Smooth muscle cell of the brain vasculature (primary cell): ENCODE measurements around the gene NAT8L.

ENCODE experiments used
- DNase-seq: peaks from one replicate; pipeline ENCODE4 v3.0.0-alpha.2; 2012; ENCODE audit warnings: low read depth, low spot score

The NAT8L gene

GRCh38 chr4:2045518-2045951 is 13.6 kb upstream of the NAT8L start:
- DNase-seq = no peak

DNA sequence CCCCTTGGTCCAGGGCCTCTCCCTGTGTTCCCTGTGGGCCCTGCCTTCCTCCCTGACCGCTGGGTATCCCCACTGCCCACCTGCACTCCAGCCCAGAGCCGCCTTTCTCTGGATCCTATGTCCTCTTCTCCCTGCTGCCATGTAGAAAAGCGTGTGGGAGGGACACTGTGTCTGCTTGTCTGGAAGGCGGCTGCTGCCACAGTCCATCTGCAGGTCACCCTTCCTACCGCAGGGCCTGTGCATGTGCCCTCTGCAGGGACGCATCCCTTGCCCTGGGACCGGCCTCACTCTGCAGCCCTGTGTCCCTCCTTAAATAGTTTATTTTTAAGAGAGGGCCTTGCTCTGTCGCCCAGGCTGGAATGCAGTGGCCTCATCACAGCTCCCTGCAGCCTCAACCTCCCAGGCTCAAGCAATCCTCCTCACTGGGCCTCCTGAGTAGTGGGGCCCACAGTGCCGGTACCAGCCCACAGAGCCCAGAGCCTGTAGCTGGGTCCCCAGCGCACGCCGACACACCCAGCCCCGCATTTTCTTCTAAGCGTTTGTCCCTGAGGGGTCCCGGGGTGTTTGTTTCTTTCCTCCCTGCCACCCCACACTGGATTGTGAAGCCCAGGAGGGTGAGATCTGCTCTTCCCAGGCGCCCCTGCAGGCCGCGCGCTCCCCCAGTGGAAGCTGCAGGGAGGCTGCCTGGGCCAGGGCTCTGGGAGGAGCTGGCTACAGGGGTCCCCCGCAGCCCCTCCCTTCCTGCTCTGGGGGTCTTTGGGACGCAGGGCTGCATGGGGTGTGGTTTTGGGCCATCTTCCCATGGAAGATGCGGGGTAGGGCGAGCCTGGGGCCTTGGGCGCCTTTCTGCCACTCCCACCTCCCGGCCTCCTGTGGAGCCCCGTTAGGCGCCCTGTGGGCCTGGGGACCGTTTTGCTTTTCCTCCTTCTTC is 12.8 kb upstream of the NAT8L start:
- DNase-seq = no peak

DNA sequence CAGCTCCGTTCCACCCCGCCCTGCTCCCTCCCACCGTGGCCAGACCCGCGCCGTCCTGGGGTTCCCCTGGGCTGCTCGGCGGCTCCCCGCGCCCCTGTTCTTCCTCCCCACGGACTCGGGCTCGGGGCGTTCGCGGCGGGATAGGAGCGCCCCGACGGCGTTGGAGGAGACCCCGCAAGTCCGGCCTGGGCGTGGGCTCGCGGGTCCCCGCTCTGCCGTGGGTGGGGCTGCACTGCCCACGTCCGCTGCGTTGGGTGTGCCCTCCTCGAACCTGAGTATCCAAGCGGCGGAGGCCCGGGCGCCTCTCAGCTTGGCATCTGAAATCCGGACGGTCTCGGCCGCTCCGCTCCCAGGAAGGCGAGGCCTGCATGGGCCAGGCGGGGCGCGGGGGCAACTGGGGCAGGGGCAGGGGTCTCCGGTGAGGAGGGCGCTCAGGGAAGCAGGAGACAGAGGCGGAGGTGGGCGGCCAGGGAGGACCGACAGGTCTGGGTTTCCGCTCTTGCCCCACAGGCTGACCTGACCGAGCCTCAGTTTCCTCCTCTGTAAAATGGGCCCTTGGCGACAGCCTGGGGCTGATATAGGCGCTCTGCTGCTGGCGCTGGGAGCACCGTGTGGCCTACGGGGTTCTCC is 12.0 kb upstream of the NAT8L start:
- DNase-seq = no peak

DNA sequence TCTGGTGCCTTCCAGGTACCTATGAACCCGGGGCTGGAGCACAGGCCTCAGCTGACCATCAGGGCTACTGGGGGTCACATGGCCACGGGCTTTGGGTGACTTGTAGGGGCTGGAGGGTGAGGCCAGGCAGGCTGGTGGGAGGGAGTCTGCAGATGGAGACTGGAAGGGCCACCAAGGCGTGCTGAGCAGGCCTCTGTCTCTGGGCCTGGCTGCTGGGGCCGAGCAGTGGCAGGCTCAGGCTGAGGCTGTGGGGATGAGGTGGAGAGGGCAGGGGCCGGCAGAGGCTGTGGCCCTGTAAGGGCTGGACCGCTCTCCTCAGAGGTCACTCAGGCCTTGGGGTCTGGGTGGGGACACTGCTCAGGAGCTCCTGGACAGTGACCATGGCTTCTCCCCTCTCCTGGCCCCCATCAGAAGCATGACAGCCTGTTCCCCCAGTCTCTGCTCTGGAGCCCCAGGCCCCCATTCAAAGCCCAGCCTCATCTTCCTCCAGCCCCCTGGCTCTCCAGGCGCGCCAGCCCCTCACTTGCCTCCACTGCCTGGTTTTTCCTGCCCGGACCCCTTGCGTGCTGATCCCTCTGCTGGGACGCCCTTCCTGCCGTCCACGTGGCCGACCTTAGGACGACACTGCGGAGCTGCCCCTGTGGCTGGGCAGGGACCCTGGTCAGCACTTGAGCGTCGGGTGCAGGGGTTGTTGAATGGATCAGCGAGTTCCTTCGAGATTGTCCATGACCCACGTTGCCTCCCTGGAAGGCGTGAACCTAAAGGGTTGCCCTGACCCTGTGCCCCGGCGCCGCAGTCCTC is 11.1 kb upstream of the NAT8L start:
- DNase-seq = no peak

DNA sequence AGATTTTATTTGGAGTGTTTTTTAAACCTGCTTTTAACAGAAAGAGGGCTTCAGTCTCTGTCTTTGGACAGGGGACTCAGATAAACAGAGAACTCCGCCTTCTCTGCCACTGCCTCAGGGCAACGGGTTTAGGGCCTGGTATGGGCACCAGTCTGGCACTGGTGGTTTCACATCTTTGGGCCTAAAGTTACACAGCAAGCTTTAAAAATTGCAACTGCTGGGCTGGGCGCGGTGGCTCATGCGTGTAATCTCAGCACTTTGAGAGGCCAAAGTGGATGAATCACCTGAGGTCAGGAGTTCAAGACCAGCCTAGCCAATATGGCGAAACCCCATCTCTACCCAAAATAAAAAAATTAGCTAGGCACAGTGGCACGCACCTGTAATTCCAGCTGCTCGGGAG is 10.3 kb upstream of the NAT8L start:
- DNase-seq = no peak

- DNase-seq = no peak
Measured at GRCh38 chr4:2049381-2049780, 9.7 kb upstream of the NAT8L start.

GRCh38 chr4:2049811-2050210 is 9.3 kb upstream of the NAT8L start:
- no peak for DNase-seq

GRCh38 chr4:2051086-2051485 is 8.0 kb upstream of the NAT8L start:
- no peak for DNase-seq

- no peak for DNase-seq
Measured at GRCh38 chr4:2054217-2054616, 4.9 kb upstream of the NAT8L start.

DNA sequence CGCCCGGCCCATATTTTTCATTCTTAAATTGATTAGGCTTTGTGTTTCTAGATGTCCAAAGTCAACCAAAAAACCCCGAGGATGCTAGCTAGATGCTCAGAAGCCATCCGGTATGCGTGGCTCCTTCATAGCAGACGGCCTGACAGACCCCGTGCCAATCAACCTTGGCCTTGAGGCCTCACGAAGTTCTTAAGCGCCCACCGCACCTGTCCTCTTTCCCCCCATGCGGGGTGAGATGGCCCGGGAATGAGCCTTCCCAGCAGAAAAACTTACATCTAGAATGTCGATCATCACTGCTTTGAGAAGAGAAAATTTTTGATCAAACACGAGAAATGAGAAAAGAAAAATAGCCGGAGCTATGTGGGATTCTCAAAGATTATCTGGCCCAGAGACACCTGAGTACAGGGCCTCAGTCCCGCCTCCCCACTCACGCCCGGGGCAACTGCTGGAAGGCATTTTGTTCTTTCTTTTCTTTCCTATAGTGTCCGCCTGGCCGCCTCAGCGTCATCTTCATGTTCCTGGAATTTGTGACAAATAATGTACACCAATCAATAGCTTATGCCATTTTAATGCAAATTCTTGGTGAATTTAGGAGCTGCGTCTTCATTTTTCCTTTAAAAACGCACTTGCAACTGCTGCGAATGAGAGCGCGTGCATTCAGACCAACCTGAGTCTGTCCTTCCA is 1.6 kb upstream of the NAT8L start:
- DNase-seq = no peak

GRCh38 chr4:2058264-2059045 is 672 bp upstream of the NAT8L start:
- no peak for DNase-seq

- DNase-seq = no peak
Measured at GRCh38 chr4:2059726-2060602, 837 bp downstream of the NAT8L start.

- no peak for DNase-seq
Measured at GRCh38 chr4:2060611-2061185, 1.6 kb downstream of the NAT8L start.

DNA sequence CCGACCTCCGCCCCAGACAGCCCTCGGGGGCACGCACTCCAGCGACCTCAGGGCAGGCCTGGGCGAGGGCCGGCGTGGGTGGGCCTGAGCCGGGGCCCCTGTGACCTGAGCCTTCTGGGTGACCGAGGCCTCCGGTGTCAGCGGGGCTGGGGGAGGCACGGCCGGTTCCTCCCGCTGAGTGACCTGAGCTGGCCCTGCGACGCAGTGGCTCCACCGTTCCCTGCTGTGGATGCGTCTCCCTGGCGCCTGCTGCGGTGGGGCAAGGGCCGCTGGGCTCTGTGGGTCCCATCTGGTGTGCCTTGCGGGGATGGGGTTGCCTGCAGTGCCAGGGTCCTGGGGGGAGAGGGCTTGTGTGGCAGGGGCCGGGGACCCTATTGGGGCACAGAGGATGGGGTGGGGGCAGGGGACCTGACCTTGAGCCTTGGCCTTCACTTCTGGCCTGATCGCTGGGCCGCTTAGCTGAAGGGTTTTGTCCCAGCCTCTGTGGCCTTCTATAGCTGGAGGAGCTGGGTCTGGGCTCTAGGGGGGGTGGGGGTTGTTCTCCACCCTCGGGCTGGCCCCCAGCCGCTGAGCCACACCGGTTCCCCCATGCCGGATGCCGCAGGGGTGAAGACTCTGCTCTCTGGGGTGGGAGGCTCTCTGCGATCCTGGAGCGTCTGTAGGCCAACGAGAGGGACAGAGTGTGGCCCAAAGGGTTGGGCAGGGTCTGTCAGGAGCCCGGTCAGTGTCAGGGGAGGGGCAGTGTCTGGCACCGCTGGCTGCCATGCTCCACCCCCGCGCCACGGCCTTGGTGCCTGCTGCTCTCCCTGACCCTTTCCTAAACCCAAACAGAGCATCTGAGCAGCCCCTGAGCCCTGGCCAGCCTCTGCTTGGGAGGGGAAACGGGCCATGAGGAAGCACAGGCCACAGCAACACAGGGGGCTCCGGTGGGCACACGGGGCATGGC is 2.3 kb downstream of the NAT8L start:
- DNase-seq = no peak

DNA sequence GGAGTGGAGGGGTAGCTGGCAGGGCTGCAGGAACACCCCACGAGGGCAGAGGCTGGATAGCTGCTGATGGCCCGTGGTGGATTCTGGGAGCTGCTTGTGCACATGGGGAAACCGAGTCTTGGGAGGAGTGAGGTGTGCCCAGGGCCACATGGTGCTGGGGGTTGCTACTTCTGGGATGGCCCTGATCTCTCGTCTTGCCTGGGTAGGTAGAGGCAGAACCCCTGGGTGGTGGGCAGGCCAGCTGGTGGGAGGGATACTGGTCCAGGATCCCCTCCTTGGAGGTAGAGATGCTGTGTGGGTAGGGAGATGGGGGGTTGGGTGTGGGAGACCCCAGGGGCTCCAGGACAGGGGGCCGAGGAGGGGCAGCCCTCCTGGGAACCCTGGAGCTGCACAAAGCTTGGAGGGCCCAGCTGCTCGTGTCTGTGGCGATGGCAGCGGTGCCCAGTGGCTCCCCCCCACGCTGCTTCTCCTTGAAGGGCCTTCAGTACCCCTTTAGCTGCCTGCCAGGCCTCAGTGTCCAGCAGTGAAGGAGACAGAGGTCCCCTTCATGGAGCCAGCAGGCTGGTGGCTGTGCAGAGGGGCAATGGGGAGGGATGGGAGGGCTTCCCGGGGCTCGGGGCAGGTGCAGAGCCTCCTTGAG is 3.2 kb downstream of the NAT8L start:
- DNase-seq = no peak

GRCh38 chr4:2062808-2063524 is 3.8 kb downstream of the NAT8L start:
- no peak for DNase-seq

DNA sequence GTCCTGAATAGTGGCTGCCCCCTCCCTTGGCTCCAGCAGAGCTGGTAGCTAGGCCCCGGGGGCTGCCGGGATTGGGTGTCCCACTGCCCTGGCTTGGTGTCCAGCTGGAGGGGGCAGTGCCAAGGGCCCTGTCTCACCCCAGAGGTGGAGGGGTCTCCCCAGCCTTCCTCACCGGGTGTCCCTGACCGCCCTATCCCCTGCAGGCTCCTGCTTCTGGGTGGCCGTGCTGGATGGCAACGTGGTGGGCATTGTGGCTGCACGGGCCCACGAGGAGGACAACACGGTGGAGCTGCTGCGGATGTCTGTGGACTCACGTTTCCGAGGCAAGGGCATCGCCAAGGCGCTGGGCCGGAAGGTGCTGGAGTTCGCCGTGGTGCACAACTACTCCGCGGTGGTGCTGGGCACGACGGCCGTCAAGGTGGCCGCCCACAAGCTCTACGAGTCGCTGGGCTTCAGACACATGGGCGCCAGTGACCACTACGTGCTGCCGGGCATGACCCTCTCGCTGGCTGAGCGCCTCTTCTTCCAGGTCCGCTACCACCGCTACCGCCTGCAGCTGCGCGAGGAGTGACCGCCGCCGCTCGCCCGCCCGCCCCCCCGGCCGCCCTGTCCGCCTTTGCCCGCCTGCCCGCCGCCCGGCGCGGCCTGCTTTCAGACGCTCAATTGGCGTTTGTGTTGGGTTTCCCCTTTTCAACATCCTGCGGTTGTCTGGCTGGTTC is 4.6 kb downstream of the NAT8L start:
- DNase-seq = no peak
